Parathyroid adenoma (tissue), 2 donors: ENCODE measurements around the gene IGSF5.

ENCODE experiments used
- H2AFZ ChIP-seq: fragments of 300-600 bp; sonication (generic); one replicate; pipeline ENCODE4 v1.7.0; 2017; ENCODE audit warnings: antibody characterized with exemption, mild to moderate bottlenecking
- H3K27ac ChIP-seq: fragments of 300-600 bp; sonication (generic); one replicate; pipeline ENCODE4 v1.7.0; 2017
- H3K27me3 ChIP-seq: fragments of 300-600 bp; sonication (generic); one replicate; pipeline ENCODE4 v1.7.0; 2017; ENCODE audit warnings: low read length; ENCODE audit not compliant: control insufficient read depth, insufficient read depth
- H3K36me3 ChIP-seq: fragments of 300-600 bp; sonication (generic); one replicate; pipeline ENCODE4 v1.7.0; 2017; ENCODE audit warnings: low read length; ENCODE audit not compliant: control insufficient read depth, insufficient read depth
- H3K4me1 ChIP-seq: fragments of 300-600 bp; sonication (generic); one replicate; pipeline ENCODE4 v1.7.0; 2017; ENCODE audit warnings: control low read depth
- H3K4me2 ChIP-seq: fragments of 300-600 bp; sonication (generic); one replicate; pipeline ENCODE4 v1.7.0; 2017; ENCODE audit warnings: low read length
- H3K4me3 ChIP-seq: fragments of 300-600 bp; sonication (generic); one replicate; pipeline ENCODE4 v1.7.0; 2017; ENCODE audit warnings: low read depth, low read length
- H3K79me2 ChIP-seq: fragments of 300-600 bp; sonication (generic); one replicate; pipeline ENCODE4 v1.7.0; 2017; ENCODE audit warnings: control low read depth
- H3K9ac ChIP-seq: fragments of 300-600 bp; sonication (generic); one replicate; pipeline ENCODE4 v1.7.0; 2017; ENCODE audit warnings: mild to moderate bottlenecking
- H3K9me3 ChIP-seq: fragments of 300-600 bp; sonication (generic); one replicate; pipeline ENCODE4 v1.7.0; 2017; ENCODE audit warnings: low read length; ENCODE audit not compliant: control insufficient read depth
- CTCF ChIP-seq: fragments of 300-600 bp; sonication (generic); IDR thresholded peaks from one replicate; pipeline ENCODE4 v1.7.0; 2017; ENCODE audit warnings: antibody characterized with exemption, mild to moderate bottlenecking
- donor health status: primary hyperparathyroidism.

The IGSF5 gene

GRCh38 chr21:39849014-39849655 lies 104.2 kb downstream of the IGSF5 start:
- Histone ChIP-seq H3K36me3 (no peaks in the 10 kb centered on the region), H3K4me2 (no peak overlapping the region), H3K27ac (no peak overlapping the region), H3K79me2 (no peaks in the 10 kb centered on the region), H3K27me3 (no peaks in the 10 kb centered on the region), H2AFZ (no peak overlapping the region), H3K4me1 (no peaks in the 10 kb centered on the region), H3K4me3 (no peak overlapping the region), H3K9ac (no peak overlapping the region), H3K9me3 (no peaks in the 10 kb centered on the region)
- no peak for TF ChIP-seq CTCF

GRCh38 chr21:39850333-39850732 lies 105.3 kb downstream of the IGSF5 start:
- TF ChIP-seq CTCF, result no peak
- Histone ChIP-seq H3K27me3 (no peaks in the 10 kb centered on the region), H2AFZ (no peak overlapping the region), H3K36me3 (no peaks in the 10 kb centered on the region), H3K4me1 (no peaks in the 10 kb centered on the region), H3K9me3 (no peaks in the 10 kb centered on the region), H3K9ac (no peak overlapping the region), H3K27ac (no peak overlapping the region), H3K4me3 (no peak overlapping the region), H3K79me2 (no peaks in the 10 kb centered on the region), H3K4me2 (no peak overlapping the region)

GRCh38 chr21:39851002-39851618 lies 106.1 kb downstream of the IGSF5 start:
- no peak for TF ChIP-seq CTCF
- Histone ChIP-seq H3K4me3 (no peak overlapping the region), H3K4me1 (no peaks in the 10 kb centered on the region), H3K27me3 (no peaks in the 10 kb centered on the region), H3K27ac (no peak overlapping the region), H3K36me3 (no peaks in the 10 kb centered on the region), H2AFZ (no peak overlapping the region), H3K4me2 (no peak overlapping the region), H3K9ac (no peak overlapping the region), H3K79me2 (no peaks in the 10 kb centered on the region), H3K9me3 (no peaks in the 10 kb centered on the region)
